WTC11 (cell line): Measurements from ENCODE around the gene TSGA10. TPM values are rescaled to one million over a fixed set of nuclear protein-coding genes. Genes with fewer than 3 reads are reported as not detected.
A peak's percentile ranks its signal among the peaks of the same experiment; 100 is the strongest.

Source experiments
- ATAC-seq: fragments of 200-7000 bp; cut with Tn5 transposase; 2 replicates; pipeline ENCODE4 v1.10.0; 2021; ENCODE audit warnings: mild to moderate bottlenecking, moderate library complexity
- CTCF ChIA-PET: fragments of 300-600 bp; sonication (Branson Sonifier 250); formaldehyde crosslinking; loops from one replicate; lab custom pipeline; 2021; ENCODE audit warnings: antibody characterized with exemption; lab: Charles Lee
- POLR2A ChIA-PET: fragments of 350-600 bp; sonication (Branson Sonifier 250); formaldehyde crosslinking; loops from one replicate; lab custom pipeline; 2021; ENCODE audit warnings: antibody characterized with exemption; lab: Charles Lee
- DNase-seq: peaks from one replicate; pipeline ENCODE4 v3.0.0; 2021; ENCODE audit warnings: low spot score
- H3K27ac Mint-ChIP-seq: 2 replicates; pipeline ENCODE4 v1.8.0; 2021; ENCODE audit warnings: mixed read lengths
- H3K27me3 Mint-ChIP-seq: 2 replicates; pipeline ENCODE4 v1.8.0; 2021; ENCODE audit warnings: low read depth, mild to moderate bottlenecking, moderate library complexity, mixed read lengths
- H3K36me3 Mint-ChIP-seq: 2 replicates; pipeline ENCODE4 v1.8.0; 2021; ENCODE audit warnings: mixed read lengths
- H3K4me1 Mint-ChIP-seq: 2 replicates; pipeline ENCODE4 v1.8.0; 2022; ENCODE audit warnings: mixed read lengths
- H3K4me3 Mint-ChIP-seq: 2 replicates; pipeline ENCODE4 v1.8.0; 2021; ENCODE audit warnings: mild to moderate bottlenecking, moderate library complexity, mixed read lengths
- H3K9me3 Mint-ChIP-seq: 2 replicates; pipeline ENCODE4 v1.8.0; 2021; ENCODE audit warnings: mixed read lengths
- CBFB ChIP-seq: sonication (generic); formaldehyde crosslinking; IDR thresholded peaks from 2 replicates; pipeline ENCODE4 v1.8.1; 2022; ENCODE audit warnings: mild to moderate bottlenecking, low read depth, missing genetic modification reagents
- CREB1 ChIP-seq: sonication (generic); formaldehyde crosslinking; IDR thresholded peaks from 2 replicates; pipeline ENCODE4 v1.8.0; 2023; ENCODE audit warnings: mild to moderate bottlenecking, missing genetic modification reagents
- EMX1 ChIP-seq: fragments of 250-450 bp; sonication (Bioruptor Pico); IDR thresholded peaks from 2 replicates; pipeline ENCODE4 v1.8.0; 2021; ENCODE audit warnings: mild to moderate bottlenecking
- NFE2L1 ChIP-seq: sonication (generic); formaldehyde crosslinking; IDR thresholded peaks from 2 replicates; pipeline ENCODE4 v1.8.1; 2023; ENCODE audit warnings: missing genetic modification reagents
- NR3C1 ChIP-seq: sonication (generic); formaldehyde crosslinking; conservative IDR thresholded peaks from 2 replicates; pipeline ENCODE4 v1.8.1; 2023; ENCODE audit warnings: low read depth, mild to moderate bottlenecking, missing genetic modification reagents
- SOX15 ChIP-seq: fragments of 250-450 bp; sonication (Bioruptor Pico); IDR thresholded peaks from 2 replicates; pipeline ENCODE4 v1.9.0; 2021; ENCODE audit warnings: mild to moderate bottlenecking
- TP53 ChIP-seq: sonication (generic); formaldehyde crosslinking; IDR thresholded peaks from 2 replicates; pipeline ENCODE4 v1.8.1; 2023; ENCODE audit warnings: mild to moderate bottlenecking, missing genetic modification reagents
- ZNF121 ChIP-seq: sonication (generic); formaldehyde crosslinking; IDR thresholded peaks from 2 replicates; pipeline ENCODE4 v1.8.0; 2023; ENCODE audit warnings: missing genetic modification reagents
- ZNF138 ChIP-seq: sonication (generic); formaldehyde crosslinking; conservative IDR thresholded peaks from 2 replicates; pipeline ENCODE4 v1.8.1; 2022; ENCODE audit warnings: mild to moderate bottlenecking, moderate library complexity, missing genetic modification reagents
- ZNF317 ChIP-seq: sonication (generic); formaldehyde crosslinking; IDR thresholded peaks from 2 replicates; pipeline ENCODE4 v1.8.1; 2023; ENCODE audit warnings: low read depth, mild to moderate bottlenecking, moderate library complexity, missing genetic modification reagents, borderline replicate concordance
- ZNF416 ChIP-seq: fragments of 250-450 bp; sonication (Bioruptor Pico); IDR thresholded peaks from 2 replicates; pipeline ENCODE4 v1.9.0; 2021; ENCODE audit warnings: mild to moderate bottlenecking, inconsistent platforms
- ZNF671 ChIP-seq: fragments of 250-450 bp; sonication (Bioruptor Pico); IDR thresholded peaks from 2 replicates; pipeline ENCODE4 v1.8.0; 2021; ENCODE audit warnings: mild to moderate bottlenecking
- total RNA-seq: library from RNA; stranded (reverse); gene quantifications from 3 replicates; pipeline ENCODE4 v1.2.3, GENCODE V29; 2021
- TF ChIP-seq, protein P1 (sequence below): fragments of 200-600 bp; IDR thresholded peaks from 2 replicates; pipeline ENCODE4 v1.8.0; 2022; ENCODE audit warnings: antibody characterized with exemption
- TF ChIP-seq, protein P2 (sequence below): sonication (generic); formaldehyde crosslinking; IDR thresholded peaks from 2 replicates; pipeline ENCODE4 v1.8.0; 2022; ENCODE audit warnings: mild to moderate bottlenecking, missing genetic modification reagents
- TF ChIP-seq, protein P3 (sequence below): fragments of 250-450 bp; sonication (Bioruptor Pico); IDR thresholded peaks from 2 replicates; pipeline ENCODE4 v1.9.0; 2021; ENCODE audit warnings: mild to moderate bottlenecking
- TF ChIP-seq, protein P4 (sequence below): sonication (generic); formaldehyde crosslinking; conservative IDR thresholded peaks from 2 replicates; pipeline ENCODE4 v1.8.1; 2022; ENCODE audit warnings: mild to moderate bottlenecking, missing genetic modification reagents
- TF ChIP-seq, protein P5 (sequence below): sonication (generic); formaldehyde crosslinking; IDR thresholded peaks from 2 replicates; pipeline ENCODE4 v1.8.0; 2023; ENCODE audit warnings: mild to moderate bottlenecking, missing genetic modification reagents
- TF ChIP-seq, protein P6 (sequence below): fragments of 250-450 bp; sonication (Bioruptor Pico); IDR thresholded peaks from 2 replicates; pipeline ENCODE4 v1.8.0; 2021; ENCODE audit warnings: mild to moderate bottlenecking
- TF ChIP-seq, protein P7 (sequence below): sonication (generic); formaldehyde crosslinking; IDR thresholded peaks from 2 replicates; pipeline ENCODE4 v1.8.0; 2022; ENCODE audit warnings: mild to moderate bottlenecking, missing genetic modification reagents

Gene TSGA10
- total RNA-seq, 1 experiment from 2014 or later, result 9.1 TPM

DNA sequence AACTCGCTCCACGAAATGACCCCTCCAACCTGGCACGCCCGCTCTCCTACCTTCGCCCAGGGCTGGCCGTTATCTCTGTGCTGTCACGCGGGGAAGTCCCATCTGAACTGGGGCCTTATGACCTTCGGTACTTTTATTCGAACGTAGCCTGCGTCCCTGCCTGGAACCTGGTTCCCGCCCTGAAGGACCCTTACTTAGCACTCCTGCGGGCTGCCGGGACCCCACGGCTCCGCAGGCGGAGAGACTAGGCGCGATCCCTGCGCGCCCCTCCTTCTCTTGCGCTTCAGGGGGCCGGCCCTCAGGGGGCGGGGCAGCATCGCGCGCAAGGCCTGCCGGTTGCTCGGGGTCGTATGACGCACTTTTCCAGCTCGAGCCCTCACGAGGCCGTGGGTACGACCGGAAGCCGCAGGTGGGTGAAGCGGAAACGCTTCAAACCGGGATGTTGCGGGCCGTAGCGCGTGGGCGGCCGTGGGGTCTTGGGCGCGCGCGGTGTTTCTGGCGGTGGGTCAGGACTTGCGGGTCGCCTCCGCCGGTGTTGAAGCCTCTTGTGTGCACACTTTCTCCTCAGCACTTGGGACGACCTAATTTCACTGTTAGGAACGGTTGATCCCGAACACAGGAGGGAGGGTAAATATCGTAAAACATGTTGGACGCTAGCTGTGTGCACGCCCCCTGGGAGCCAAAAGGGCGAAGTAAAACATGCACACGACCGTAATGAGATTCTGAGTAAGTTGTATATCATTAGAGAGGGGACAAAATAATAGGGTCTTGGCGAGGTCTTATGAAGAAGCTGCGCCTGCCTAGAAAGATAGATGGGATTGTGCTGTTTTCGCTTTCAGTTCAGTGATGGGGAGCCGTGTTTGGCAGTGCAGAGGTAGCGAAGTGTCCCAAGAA lies at the start of gene TSGA10, which contains the start of gene LIPT1 (continued):
- TF ChIP-seq, protein P1, sequence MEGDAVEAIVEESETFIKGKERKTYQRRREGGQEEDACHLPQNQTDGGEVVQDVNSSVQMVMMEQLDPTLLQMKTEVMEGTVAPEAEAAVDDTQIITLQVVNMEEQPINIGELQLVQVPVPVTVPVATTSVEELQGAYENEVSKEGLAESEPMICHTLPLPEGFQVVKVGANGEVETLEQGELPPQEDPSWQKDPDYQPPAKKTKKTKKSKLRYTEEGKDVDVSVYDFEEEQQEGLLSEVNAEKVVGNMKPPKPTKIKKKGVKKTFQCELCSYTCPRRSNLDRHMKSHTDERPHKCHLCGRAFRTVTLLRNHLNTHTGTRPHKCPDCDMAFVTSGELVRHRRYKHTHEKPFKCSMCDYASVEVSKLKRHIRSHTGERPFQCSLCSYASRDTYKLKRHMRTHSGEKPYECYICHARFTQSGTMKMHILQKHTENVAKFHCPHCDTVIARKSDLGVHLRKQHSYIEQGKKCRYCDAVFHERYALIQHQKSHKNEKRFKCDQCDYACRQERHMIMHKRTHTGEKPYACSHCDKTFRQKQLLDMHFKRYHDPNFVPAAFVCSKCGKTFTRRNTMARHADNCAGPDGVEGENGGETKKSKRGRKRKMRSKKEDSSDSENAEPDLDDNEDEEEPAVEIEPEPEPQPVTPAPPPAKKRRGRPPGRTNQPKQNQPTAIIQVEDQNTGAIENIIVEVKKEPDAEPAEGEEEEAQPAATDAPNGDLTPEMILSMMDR, result no peak
- TF ChIP-seq EMX1 (CRISPR knock-in tag) (no peak), ZNF121 (CRISPR knock-in tag) (no peak), CREB1 (CRISPR knock-in tag) (peak; percentile 78; the same call in 1 of the 2 replicates), CBFB (CRISPR knock-in tag) (peak; percentile 70; the same call in 1 of the 2 replicates), ZNF317 (CRISPR knock-in tag) (0 out of 2 replicates have a peak, but pooled peaks have one; percentile 44), NR3C1 (no peak), SOX15 (CRISPR knock-in tag) (no peak), NFE2L1 (CRISPR knock-in tag) (peak; percentile 26; the same call in 1 of the 2 replicates), TP53 (peak; percentile 95; the same call in 1 of the 2 replicates), ZNF416 (0 out of 2 replicates have a peak, but pooled peaks have one; percentile 23), ZNF671 (CRISPR knock-in tag) (no peak), ZNF138 (CRISPR knock-in tag) (no peak)
- TF ChIP-seq, protein P2, sequence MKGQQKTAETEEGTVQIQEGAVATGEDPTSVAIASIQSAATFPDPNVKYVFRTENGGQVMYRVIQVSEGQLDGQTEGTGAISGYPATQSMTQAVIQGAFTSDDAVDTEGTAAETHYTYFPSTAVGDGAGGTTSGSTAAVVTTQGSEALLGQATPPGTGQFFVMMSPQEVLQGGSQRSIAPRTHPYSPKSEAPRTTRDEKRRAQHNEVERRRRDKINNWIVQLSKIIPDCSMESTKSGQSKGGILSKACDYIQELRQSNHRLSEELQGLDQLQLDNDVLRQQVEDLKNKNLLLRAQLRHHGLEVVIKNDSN, result peak; percentile 78
- TF ChIP-seq, protein P3, sequence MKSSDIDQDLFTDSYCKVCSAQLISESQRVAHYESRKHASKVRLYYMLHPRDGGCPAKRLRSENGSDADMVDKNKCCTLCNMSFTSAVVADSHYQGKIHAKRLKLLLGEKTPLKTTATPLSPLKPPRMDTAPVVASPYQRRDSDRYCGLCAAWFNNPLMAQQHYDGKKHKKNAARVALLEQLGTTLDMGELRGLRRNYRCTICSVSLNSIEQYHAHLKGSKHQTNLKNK (CRISPR knock-in tag), result no peak
- TF ChIP-seq, protein P4, sequence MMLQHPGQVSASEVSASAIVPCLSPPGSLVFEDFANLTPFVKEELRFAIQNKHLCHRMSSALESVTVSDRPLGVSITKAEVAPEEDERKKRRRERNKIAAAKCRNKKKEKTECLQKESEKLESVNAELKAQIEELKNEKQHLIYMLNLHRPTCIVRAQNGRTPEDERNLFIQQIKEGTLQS (CRISPR knock-in tag), result no peak
- TF ChIP-seq, protein P5, sequence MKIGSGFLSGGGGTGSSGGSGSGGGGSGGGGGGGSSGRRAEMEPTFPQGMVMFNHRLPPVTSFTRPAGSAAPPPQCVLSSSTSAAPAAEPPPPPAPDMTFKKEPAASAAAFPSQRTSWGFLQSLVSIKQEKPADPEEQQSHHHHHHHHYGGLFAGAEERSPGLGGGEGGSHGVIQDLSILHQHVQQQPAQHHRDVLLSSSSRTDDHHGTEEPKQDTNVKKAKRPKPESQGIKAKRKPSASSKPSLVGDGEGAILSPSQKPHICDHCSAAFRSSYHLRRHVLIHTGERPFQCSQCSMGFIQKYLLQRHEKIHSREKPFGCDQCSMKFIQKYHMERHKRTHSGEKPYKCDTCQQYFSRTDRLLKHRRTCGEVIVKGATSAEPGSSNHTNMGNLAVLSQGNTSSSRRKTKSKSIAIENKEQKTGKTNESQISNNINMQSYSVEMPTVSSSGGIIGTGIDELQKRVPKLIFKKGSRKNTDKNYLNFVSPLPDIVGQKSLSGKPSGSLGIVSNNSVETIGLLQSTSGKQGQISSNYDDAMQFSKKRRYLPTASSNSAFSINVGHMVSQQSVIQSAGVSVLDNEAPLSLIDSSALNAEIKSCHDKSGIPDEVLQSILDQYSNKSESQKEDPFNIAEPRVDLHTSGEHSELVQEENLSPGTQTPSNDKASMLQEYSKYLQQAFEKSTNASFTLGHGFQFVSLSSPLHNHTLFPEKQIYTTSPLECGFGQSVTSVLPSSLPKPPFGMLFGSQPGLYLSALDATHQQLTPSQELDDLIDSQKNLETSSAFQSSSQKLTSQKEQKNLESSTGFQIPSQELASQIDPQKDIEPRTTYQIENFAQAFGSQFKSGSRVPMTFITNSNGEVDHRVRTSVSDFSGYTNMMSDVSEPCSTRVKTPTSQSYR (CRISPR knock-in tag), result peak; percentile 78; the same call in 1 of the 2 replicates
- TF ChIP-seq, protein P6, sequence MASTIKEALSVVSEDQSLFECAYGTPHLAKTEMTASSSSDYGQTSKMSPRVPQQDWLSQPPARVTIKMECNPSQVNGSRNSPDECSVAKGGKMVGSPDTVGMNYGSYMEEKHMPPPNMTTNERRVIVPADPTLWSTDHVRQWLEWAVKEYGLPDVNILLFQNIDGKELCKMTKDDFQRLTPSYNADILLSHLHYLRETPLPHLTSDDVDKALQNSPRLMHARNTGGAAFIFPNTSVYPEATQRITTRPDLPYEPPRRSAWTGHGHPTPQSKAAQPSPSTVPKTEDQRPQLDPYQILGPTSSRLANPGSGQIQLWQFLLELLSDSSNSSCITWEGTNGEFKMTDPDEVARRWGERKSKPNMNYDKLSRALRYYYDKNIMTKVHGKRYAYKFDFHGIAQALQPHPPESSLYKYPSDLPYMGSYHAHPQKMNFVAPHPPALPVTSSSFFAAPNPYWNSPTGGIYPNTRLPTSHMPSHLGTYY (CRISPR knock-in tag), result no peak

DNA sequence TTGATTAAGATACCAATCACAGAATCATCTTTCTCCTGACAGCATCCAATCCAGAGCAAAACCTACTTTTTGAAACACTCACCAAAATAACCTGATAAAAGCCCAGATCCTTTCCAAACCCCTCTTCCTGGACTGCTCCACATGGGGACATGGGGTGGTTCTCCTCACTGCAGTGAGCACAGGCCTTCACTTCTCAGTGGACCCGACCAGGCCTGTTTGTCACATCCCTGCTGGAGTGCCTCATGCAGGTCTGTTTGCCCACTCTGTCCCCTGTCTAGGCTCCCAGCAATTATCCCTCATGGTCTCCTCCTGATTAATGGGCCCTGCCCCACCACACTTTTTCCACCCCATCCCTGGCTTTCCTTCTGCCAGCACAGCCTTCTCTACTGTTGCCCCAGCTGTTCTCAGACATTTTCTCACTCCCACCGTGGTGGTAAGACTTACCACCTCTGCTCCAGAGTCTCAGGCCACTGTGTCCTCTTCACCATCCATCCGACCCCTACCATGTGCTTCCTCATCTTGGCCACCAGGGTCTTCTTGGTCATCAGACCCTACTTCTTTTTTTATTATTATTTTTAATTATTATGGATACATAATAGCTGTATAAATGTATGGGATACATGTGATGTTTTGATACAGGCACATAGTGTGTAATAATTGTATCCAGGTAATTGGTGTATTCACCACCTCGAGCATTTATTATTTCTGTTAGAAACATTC lies 47.4 kb upstream of the TSGA10 start:
- DNase-seq (no peak), ATAC-seq (no peak)
- Mint-ChIP-seq H3K4me3 (no peak overlapping the region), H3K27me3 (peaks cover 4% of the 10 kb centered on the region; the same call in 1 of the 2 replicates), H3K36me3 (peaks cover 52% of the 10 kb centered on the region), H3K27ac (no peak overlapping the region), H3K9me3 (peaks cover 49% of the 10 kb centered on the region), H3K4me1 (no peaks in the 10 kb centered on the region)
- ChIA-PET POLR2A (no interaction called here), CTCF (no interaction called here)
- TF ChIP-seq, protein P7, sequence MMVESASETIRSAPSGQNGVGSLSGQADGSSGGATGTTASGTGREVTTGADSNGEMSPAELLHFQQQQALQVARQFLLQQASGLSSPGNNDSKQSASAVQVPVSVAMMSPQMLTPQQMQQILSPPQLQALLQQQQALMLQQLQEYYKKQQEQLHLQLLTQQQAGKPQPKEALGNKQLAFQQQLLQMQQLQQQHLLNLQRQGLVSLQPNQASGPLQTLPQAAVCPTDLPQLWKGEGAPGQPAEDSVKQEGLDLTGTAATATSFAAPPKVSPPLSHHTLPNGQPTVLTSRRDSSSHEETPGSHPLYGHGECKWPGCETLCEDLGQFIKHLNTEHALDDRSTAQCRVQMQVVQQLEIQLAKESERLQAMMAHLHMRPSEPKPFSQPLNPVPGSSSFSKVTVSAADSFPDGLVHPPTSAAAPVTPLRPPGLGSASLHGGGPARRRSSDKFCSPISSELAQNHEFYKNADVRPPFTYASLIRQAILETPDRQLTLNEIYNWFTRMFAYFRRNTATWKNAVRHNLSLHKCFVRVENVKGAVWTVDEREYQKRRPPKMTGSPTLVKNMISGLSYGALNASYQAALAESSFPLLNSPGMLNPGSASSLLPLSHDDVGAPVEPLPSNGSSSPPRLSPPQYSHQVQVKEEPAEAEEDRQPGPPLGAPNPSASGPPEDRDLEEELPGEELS (CRISPR knock-in tag), result no peak
- TF ChIP-seq, protein P1, result peak; percentile 32; the same call in 1 of the 2 replicates
